Peyer's patch (tissue), 4 donors: ENCODE results near the gene HSPB2. TPM values are rescaled to one million over a fixed set of nuclear protein-coding genes. Genes with fewer than 3 reads are reported as not detected.

Source experiments
- DNase-seq, 3 donors: peaks; one replicate each; pipeline ENCODE4 v3.0.0-alpha.2; 2017 to 2019
- H3K27ac ChIP-seq, 4 donors: fragments of 200-600 bp; sonication (generic); one replicate each; pipeline ENCODE4 v1.5.1; 2016 to 2019
- H3K27me3 ChIP-seq, 2 donors: fragments of 200-600 bp; sonication (generic); one replicate each; pipeline ENCODE4 v1.5.1; 2019
- H3K36me3 ChIP-seq, 3 donors: fragments of 200-600 bp; sonication (generic); one replicate each; pipeline ENCODE4 v1.5.1; 2016 to 2019
- H3K4me1 ChIP-seq, 4 donors: fragments of 200-600 bp; sonication (generic); one replicate each; pipeline ENCODE4 v1.5.1; 2016 to 2019
- H3K4me3 ChIP-seq, 4 donors: fragments of 200-600 bp; sonication (generic); 1 replicate in 3 of 4; 2 replicates in 1 of 4; pipeline ENCODE4 v1.5.1; 2016 to 2019; ENCODE audit warnings: mild to moderate bottlenecking in 1 of 4
- H3K9me3 ChIP-seq, 4 donors: fragments of 200-600 bp; sonication (generic); one replicate each; pipeline ENCODE4 v1.5.1; 2016 to 2019; ENCODE audit warnings: mild to moderate bottlenecking in 1 of 4
- CTCF ChIP-seq, 6 experiments: fragments of 450-650 bp in 4 of 6; fragments of 200-600 bp in 2 of 6; sonication (generic) in 1 of 6; IDR thresholded peaks; one replicate each; pipeline ENCODE4 v1.5.1; 2017 to 2019; ENCODE audit warnings: antibody characterized with exemption in 6 of 6, mild to moderate bottlenecking in 3 of 6, moderate library complexity in 1 of 6
- POLR2A ChIP-seq, 2 donors: fragments of 450-650 bp; IDR thresholded peaks; one replicate each; pipeline ENCODE4 v1.5.1; 2017; ENCODE audit warnings: antibody characterized with exemption in 2 of 2, mild to moderate bottlenecking in 2 of 2, moderate library complexity in 2 of 2
- total RNA-seq, 4 donors: library from RNA; depleted of rRNA; stranded (reverse); fragments of >200 nt; gene quantifications; one replicate each; pipeline ENCODE4 v1.1.0, GENCODE V29; 2016

The HSPB2 gene
- total RNA-seq, 4 donors from 2014 or later: 0.94 to 2.5 TPM; not detected in 2

- no peaks in the 10 kb centered on the region for H3K27me3 ChIP-seq
- no peaks in the 10 kb centered on the region for H3K36me3 ChIP-seq
- H3K4me1 ChIP-seq: no peaks in the 10 kb centered on the region
- DNase-seq: no peak
- H3K27ac ChIP-seq: no peak overlapping the region
- H3K4me3 ChIP-seq: no peak overlapping the region
- no peaks in the 10 kb centered on the region for H3K9me3 ChIP-seq
- TF ChIP-seq CTCF (IDR thresholded peaks at IDR 0.05) (no peak), POLR2A (IDR thresholded peaks at IDR 0.05) (no peak)
Observed at GRCh38 chr11:111947143-111947542, 34.6 kb downstream of the HSPB2 start.

- DNase-seq: no peak
- Histone ChIP-seq H3K9me3 (no peaks in the 10 kb centered on the region), H3K27ac (no peak overlapping the region), H3K36me3 (no peaks in the 10 kb centered on the region), H3K27me3 (no peaks in the 10 kb centered on the region), H3K4me1 (no peaks in the 10 kb centered on the region), H3K4me3 (no peak overlapping the region)
- no peak for TF ChIP-seq POLR2A (IDR thresholded peaks at IDR 0.05)
Observed at GRCh38 chr11:111949519-111950426, 37.2 kb downstream of the HSPB2 start.

- Histone ChIP-seq H3K9me3 (no peaks in the 10 kb centered on the region), H3K4me1 (no peaks in the 10 kb centered on the region), H3K27me3 (no peaks in the 10 kb centered on the region), H3K36me3 (no peaks in the 10 kb centered on the region), H3K27ac (no peak overlapping the region), H3K4me3 (no peak overlapping the region)
- no peak for TF ChIP-seq CTCF (IDR thresholded peaks at IDR 0.05)
- no peak for TF ChIP-seq POLR2A (IDR thresholded peaks at IDR 0.05)
- no peak for DNase-seq
Observed at GRCh38 chr11:111951565-111951964, 39.0 kb downstream of the HSPB2 start.

GRCh38 chr11:111954154-111954553 is 41.6 kb downstream of the HSPB2 start:
- no peaks in the 10 kb centered on the region for H3K4me1 ChIP-seq
- H3K36me3 ChIP-seq: no peaks in the 10 kb centered on the region
- no peak for DNase-seq
- H3K4me3 ChIP-seq: no peak overlapping the region
- H3K27me3 ChIP-seq: no peaks in the 10 kb centered on the region
- TF ChIP-seq CTCF (IDR thresholded peaks at IDR 0.05) (no peak), POLR2A (IDR thresholded peaks at IDR 0.05) (no peak)
- no peaks in the 10 kb centered on the region for H3K9me3 ChIP-seq
- no peak overlapping the region for H3K27ac ChIP-seq

GRCh38 chr11:111957663-111958444 is 45.3 kb downstream of the HSPB2 start:
- H3K36me3 ChIP-seq: no peaks in the 10 kb centered on the region
- no peak for TF ChIP-seq POLR2A (IDR thresholded peaks at IDR 0.05)
- TF ChIP-seq CTCF (IDR thresholded peaks at IDR 0.05): no peak
- DNase-seq: no peak
- no peaks in the 10 kb centered on the region for H3K27me3 ChIP-seq
- H3K4me1 ChIP-seq: no peaks in the 10 kb centered on the region
- no peak overlapping the region for H3K27ac ChIP-seq
- H3K9me3 ChIP-seq: no peaks in the 10 kb centered on the region
- H3K4me3 ChIP-seq: no peak overlapping the region

- DNase-seq: peak in 1 of 3 donors; percentile 51
- H3K27ac ChIP-seq: no peak overlapping the region
- no peak overlapping the region for H3K4me3 ChIP-seq
- no peaks in the 10 kb centered on the region for H3K9me3 ChIP-seq
- no peaks in the 10 kb centered on the region for H3K4me1 ChIP-seq
- no peaks in the 10 kb centered on the region for H3K36me3 ChIP-seq
- H3K27me3 ChIP-seq: no peaks in the 10 kb centered on the region
- no peak for TF ChIP-seq POLR2A (IDR thresholded peaks at IDR 0.05)
Observed at GRCh38 chr11:111960916-111961315, 48.4 kb downstream of the HSPB2 start.
